MCF 10A (cell line): Measurements from ENCODE around the gene ZNF536. TPM values are rescaled to one million over a fixed set of nuclear protein-coding genes. Genes with fewer than 3 reads are reported as not detected.

Source experiments
- BruUV-seq: library from RNA; stranded (reverse); fragments of 400-500 nt; replicated peaks from 2 replicates; lab custom pipeline; 2021; lab: Mats Ljungman, UMichigan
- CTCF ChIA-PET: fragments of 300-600 bp; sonication (Branson Sonifier 250); formaldehyde crosslinking; extraction: SDS; loops from one replicate; lab custom pipeline; 2021; ENCODE audit warnings: antibody characterized with exemption, inconsistent platforms; lab: Yijun Ruan, JAX
- POLR2A ChIA-PET: fragments of 300-600, 350-650 bp; sonication (Branson Sonifier 250); formaldehyde crosslinking; extraction: SDS; loops from one replicate; lab custom pipeline; 2020; ENCODE audit warnings: antibody characterized with exemption, inconsistent platforms; lab: Yijun Ruan, JAX
- DNase-seq: peaks from one replicate; pipeline ENCODE4 v3.0.0-alpha.2; 2018; ENCODE audit not compliant: unreplicated experiment
- H3K27ac Mint-ChIP-seq: one replicate; pipeline ENCODE4 v1.8.0; 2022; ENCODE audit warnings: mild to moderate bottlenecking, low read depth, mixed read lengths; ENCODE audit not compliant: unreplicated experiment
- H3K27me3 Mint-ChIP-seq: one replicate; pipeline ENCODE4 v1.8.0; 2022; ENCODE audit warnings: mixed read lengths; ENCODE audit not compliant: insufficient read depth, unreplicated experiment
- H3K36me3 Mint-ChIP-seq: one replicate; pipeline ENCODE4 v1.8.0; 2022; ENCODE audit warnings: mild to moderate bottlenecking, moderate library complexity, mixed read lengths; ENCODE audit not compliant: insufficient read depth, unreplicated experiment
- H3K4me1 Mint-ChIP-seq: one replicate; pipeline ENCODE4 v1.8.0; 2022; ENCODE audit warnings: mixed read lengths; ENCODE audit not compliant: insufficient read depth, unreplicated experiment
- H3K4me3 Mint-ChIP-seq: one replicate; pipeline ENCODE4 v1.8.0; 2022; ENCODE audit warnings: mild to moderate bottlenecking, moderate library complexity, mixed read lengths; ENCODE audit not compliant: unreplicated experiment
- H3K9me3 Mint-ChIP-seq: one replicate; pipeline ENCODE4 v1.8.0; 2022; ENCODE audit warnings: mixed read lengths; ENCODE audit not compliant: unreplicated experiment
- intact Hi-C: fragments of 100-400 bp; cut with micrococcal nuclease; formaldehyde crosslinking; loops from 2 replicates; pipeline ENCODE4 v1.14.1; 2022
- total RNA-seq: library from RNA; stranded (reverse); gene quantifications from 2 replicates; pipeline ENCODE4 v1.2.3, GENCODE V29; 2022
- TF ChIP-seq, protein P1 (sequence below): fragments of 200-600 bp; IDR thresholded peaks from one replicate; pipeline ENCODE4 v1.8.0; 2022; ENCODE audit warnings: antibody characterized with exemption, mild to moderate bottlenecking; ENCODE audit not compliant: unreplicated experiment

The ZNF536 gene
- total RNA-seq, 1 experiment from 2014 or later, result not detected

GRCh38 chr19:30387311-30388115, 15.3 kb downstream of the ZNF536 start:
- TF ChIP-seq, protein P1, sequence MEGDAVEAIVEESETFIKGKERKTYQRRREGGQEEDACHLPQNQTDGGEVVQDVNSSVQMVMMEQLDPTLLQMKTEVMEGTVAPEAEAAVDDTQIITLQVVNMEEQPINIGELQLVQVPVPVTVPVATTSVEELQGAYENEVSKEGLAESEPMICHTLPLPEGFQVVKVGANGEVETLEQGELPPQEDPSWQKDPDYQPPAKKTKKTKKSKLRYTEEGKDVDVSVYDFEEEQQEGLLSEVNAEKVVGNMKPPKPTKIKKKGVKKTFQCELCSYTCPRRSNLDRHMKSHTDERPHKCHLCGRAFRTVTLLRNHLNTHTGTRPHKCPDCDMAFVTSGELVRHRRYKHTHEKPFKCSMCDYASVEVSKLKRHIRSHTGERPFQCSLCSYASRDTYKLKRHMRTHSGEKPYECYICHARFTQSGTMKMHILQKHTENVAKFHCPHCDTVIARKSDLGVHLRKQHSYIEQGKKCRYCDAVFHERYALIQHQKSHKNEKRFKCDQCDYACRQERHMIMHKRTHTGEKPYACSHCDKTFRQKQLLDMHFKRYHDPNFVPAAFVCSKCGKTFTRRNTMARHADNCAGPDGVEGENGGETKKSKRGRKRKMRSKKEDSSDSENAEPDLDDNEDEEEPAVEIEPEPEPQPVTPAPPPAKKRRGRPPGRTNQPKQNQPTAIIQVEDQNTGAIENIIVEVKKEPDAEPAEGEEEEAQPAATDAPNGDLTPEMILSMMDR, result no peak
- no TSS peak for BruUV-seq
- intact Hi-C loops, result no loop called here
- H3K4me1 Mint-ChIP-seq, result no peaks in the 10 kb centered on the region
- ChIA-PET POLR2A (no interaction called here), CTCF (interaction anchor here (0.5 to 0.7 kb wide), 2 partner anchors 72 to 101 kb away, joined by 3 to 4 read pairs; no protein-coding TSS in a partner anchor)
- H3K36me3 Mint-ChIP-seq, result no peaks in the 10 kb centered on the region
- peaks cover 39% of the 10 kb centered on the region for H3K9me3 Mint-ChIP-seq
- no peak for DNase-seq
- no peak overlapping the region for H3K27ac Mint-ChIP-seq
- no peaks in the 10 kb centered on the region for H3K27me3 Mint-ChIP-seq
- H3K4me3 Mint-ChIP-seq, result no peak overlapping the region

DNA sequence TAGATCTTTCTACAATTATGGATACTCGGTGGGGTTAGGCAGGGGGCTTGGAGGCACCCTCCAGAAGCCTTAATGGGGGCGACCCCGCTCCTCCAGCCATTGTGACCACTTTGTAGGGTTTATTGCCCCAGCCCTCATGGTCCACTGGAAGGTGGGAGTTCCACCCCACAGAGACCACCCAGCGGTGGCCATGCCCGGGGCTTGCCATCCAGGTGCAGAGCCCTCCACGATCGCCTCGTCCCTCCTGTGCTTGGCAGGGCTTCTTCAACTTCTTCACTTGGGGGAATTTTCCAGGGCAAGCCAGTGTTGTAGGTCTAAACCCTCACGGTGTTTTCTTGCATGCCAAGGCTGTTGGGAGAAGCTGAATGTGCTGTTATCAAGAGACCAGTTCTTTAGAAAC, 16.1 kb downstream of the ZNF536 start:
- Mint-ChIP-seq H3K4me3 (no peak overlapping the region), H3K27me3 (no peaks in the 10 kb centered on the region), H3K36me3 (no peaks in the 10 kb centered on the region), H3K9me3 (peaks cover 41% of the 10 kb centered on the region), H3K4me1 (no peaks in the 10 kb centered on the region), H3K27ac (no peak overlapping the region)
- intact Hi-C loops, result no loop called here
- DNase-seq, result no peak
- TF ChIP-seq, protein P1, result no peak
- ChIA-PET CTCF (interaction anchor here (0.6 kb wide), 2 partner anchors 278 to 1296 kb away, joined by 3 read pairs; no protein-coding TSS in a partner anchor), POLR2A (no interaction called here)
- no TSS peak for BruUV-seq

GRCh38 chr19:30388819-30389218, 16.6 kb downstream of the ZNF536 start:
- H3K27ac Mint-ChIP-seq, result no peak overlapping the region
- TF ChIP-seq, protein P1, result no peak
- no TSS peak for BruUV-seq
- H3K4me1 Mint-ChIP-seq, result no peaks in the 10 kb centered on the region
- H3K4me3 Mint-ChIP-seq, result no peak overlapping the region
- POLR2A ChIA-PET, result no interaction called here
- intact Hi-C loops, result no loop called here
- no peaks in the 10 kb centered on the region for H3K36me3 Mint-ChIP-seq
- H3K9me3 Mint-ChIP-seq, result peaks cover 41% of the 10 kb centered on the region
- no peaks in the 10 kb centered on the region for H3K27me3 Mint-ChIP-seq
- DNase-seq, result no peak
- CTCF ChIA-PET, result interaction anchor here (0.6 kb wide), 2 partner anchors 277 to 1296 kb away, joined by 3 read pairs; no protein-coding TSS in a partner anchor

GRCh38 chr19:30390356-30390988, 18.3 kb downstream of the ZNF536 start:
- no peaks in the 10 kb centered on the region for H3K4me1 Mint-ChIP-seq
- H3K27ac Mint-ChIP-seq, result no peak overlapping the region
- intact Hi-C loops, result no loop called here
- DNase-seq, result no peak
- no peaks in the 10 kb centered on the region for H3K27me3 Mint-ChIP-seq
- BruUV-seq, result no TSS peak
- H3K36me3 Mint-ChIP-seq, result no peaks in the 10 kb centered on the region
- H3K4me3 Mint-ChIP-seq, result no peak overlapping the region
- TF ChIP-seq, protein P1, result no peak
- H3K9me3 Mint-ChIP-seq, result peaks cover 44% of the 10 kb centered on the region
- ChIA-PET CTCF (interaction anchor here (0.6 kb wide), 3 partner anchors 83 to 108 kb away, joined by 3 to 5 read pairs (median 4); no protein-coding TSS in a partner anchor), POLR2A (no interaction called here)
